ENCODE results near the gene GPR150. TPM values are rescaled to one million over a fixed set of nuclear protein-coding genes. Genes with fewer than 3 reads are reported as not detected.

The GPR150 gene
- total RNA-seq, 3 donors from 2014 or later = 0.28 to 0.49 (median 0.41) TPM

DNA sequence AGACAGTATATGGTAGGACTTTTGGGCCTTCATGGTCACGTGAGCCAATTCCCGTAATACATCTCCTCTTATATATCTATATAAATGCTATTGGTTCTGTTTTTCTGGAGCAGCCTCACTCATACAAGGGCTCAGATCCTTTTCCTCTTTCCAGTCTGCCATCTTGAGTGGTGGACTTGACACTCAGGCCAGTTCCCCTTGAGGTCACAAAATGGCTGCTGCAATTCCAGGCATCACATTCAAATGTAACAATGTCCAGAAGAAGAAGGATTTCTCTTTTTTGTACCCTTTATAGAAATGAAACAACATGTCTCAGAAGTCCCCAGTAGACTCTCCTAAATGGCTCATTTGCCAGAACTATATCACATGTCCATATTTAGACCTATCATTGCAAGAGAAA lies 4.5 kb downstream of the GPR150 start:
- ATAC-seq (no peak), DNase-seq (no peak)
- Histone ChIP-seq H3K4me3 (no peak overlapping the region), H3K36me3 (ENCODE audit: low read depth) (no peaks in the 10 kb centered on the region), H3K9me3 (no peaks in the 10 kb centered on the region), H3K4me1 (ENCODE audit: low read depth) (peaks cover 15% of the 10 kb centered on the region)
- intact Hi-C loops (cut with DNase I, micrococcal nuclease) = no loop called here
- TF ChIP-seq, protein P1, sequence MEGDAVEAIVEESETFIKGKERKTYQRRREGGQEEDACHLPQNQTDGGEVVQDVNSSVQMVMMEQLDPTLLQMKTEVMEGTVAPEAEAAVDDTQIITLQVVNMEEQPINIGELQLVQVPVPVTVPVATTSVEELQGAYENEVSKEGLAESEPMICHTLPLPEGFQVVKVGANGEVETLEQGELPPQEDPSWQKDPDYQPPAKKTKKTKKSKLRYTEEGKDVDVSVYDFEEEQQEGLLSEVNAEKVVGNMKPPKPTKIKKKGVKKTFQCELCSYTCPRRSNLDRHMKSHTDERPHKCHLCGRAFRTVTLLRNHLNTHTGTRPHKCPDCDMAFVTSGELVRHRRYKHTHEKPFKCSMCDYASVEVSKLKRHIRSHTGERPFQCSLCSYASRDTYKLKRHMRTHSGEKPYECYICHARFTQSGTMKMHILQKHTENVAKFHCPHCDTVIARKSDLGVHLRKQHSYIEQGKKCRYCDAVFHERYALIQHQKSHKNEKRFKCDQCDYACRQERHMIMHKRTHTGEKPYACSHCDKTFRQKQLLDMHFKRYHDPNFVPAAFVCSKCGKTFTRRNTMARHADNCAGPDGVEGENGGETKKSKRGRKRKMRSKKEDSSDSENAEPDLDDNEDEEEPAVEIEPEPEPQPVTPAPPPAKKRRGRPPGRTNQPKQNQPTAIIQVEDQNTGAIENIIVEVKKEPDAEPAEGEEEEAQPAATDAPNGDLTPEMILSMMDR (IDR thresholded peaks at IDR 0.05) = no peak

DNA sequence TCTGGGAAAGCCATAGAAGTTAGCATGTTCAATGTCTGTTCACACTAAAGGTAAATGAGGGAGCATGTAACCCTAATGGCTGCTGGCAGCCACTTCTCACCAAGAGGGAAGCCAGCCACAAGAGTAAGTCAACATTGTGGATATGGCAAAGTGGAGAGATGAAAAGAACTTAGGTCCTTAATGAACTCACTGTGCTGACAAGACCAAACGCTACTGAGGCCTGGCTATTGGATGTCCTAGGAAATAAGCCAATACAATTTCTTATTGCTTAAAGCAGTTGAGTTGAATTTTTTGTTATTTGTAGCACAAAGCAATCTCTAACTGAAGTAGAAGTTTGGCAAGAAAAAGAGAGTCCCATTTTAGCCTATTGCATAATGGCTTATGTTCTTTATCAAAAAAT lies 6.8 kb downstream of the GPR150 start:
- no peaks in the 10 kb centered on the region for H3K36me3 ChIP-seq (ENCODE audit: low read depth)
- TF ChIP-seq, protein P1 (IDR thresholded peaks at IDR 0.05) = no peak
- peaks cover 15% of the 10 kb centered on the region for H3K4me1 ChIP-seq (ENCODE audit: low read depth)
- no peak overlapping the region for H3K4me3 ChIP-seq
- no peaks in the 10 kb centered on the region for H3K9me3 ChIP-seq
- DNase-seq (no peak), ATAC-seq (no peak)
- intact Hi-C loops (cut with DNase I, micrococcal nuclease) = no loop called here

DNA sequence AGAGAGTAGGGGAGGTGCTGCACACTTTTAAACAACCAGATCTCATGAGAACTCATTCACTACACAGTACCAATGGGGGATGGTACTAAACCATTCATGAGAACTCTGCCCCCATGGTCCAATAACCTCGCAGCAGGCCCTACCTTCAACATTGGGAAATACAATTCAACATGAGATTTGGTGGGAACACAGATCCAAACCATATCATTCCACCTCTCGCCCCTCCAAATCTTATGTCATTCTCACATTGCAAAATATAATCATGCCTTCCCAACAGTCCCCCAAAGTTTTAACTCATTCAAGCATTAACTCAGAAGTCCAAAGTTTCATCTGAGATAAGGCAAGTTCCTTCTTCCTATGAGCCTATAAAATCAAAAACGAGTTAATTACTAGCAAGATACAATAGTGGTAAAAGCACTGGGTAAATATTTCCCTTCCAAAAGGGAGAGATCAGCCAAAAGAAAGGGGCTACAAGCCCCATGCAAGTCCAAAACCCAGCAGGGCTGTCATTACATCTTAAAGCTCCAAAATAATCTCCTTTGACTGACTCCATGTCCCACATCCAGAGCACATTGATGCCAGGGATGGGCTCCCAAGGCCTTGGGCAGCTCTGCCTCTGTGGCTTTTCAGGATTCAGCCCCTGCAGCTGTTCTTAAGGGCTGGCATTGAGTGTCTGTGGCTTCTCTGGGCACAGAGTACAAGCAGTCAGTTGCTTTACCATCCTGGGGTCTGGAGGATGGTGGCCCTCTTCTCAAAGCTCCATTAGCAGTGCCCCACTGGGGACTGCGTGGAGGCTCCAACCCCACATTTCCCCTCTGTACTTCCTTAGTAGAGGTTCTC lies 8.3 kb downstream of the GPR150 start:
- ATAC-seq = peak; percentile 65
- no peak for DNase-seq

DNA sequence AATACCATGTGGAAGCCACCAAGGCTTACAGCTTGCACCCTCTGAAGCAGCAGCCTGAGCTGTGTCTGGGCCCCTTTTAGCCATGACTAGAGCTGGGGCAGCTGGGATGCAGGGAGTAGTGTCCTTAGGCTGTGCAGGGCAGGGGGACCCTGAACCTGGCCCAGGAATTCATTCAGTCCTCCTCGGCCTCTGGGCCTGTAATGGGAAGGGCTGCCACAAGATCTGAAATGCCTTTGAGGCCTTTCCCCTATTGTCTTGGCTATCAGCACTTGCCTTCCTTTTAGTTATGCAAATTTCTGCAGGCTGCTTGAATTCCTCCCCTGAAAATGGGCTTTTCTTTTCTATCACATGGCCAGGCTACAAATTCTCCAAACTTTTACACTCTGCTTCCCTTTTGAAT lies 9.0 kb downstream of the GPR150 start:
- Histone ChIP-seq H3K4me1 (ENCODE audit: low read depth) (peaks cover 10% of the 10 kb centered on the region), H3K36me3 (ENCODE audit: low read depth) (no peaks in the 10 kb centered on the region), H3K4me3 (no peak overlapping the region), H3K9me3 (no peaks in the 10 kb centered on the region)
- ATAC-seq = peak; percentile 6
- intact Hi-C loops (cut with DNase I, micrococcal nuclease) = no loop called here
- no peak for DNase-seq
- TF ChIP-seq, protein P1 (IDR thresholded peaks at IDR 0.05) = no peak

More for the DNA sequence above, 8.3 kb downstream of the GPR150 start:
- no peaks in the 10 kb centered on the region for H3K9me3 ChIP-seq
- no peaks in the 10 kb centered on the region for H3K36me3 ChIP-seq (ENCODE audit: low read depth)
- H3K4me3 ChIP-seq = no peak overlapping the region
- TF ChIP-seq, protein P1 (IDR thresholded peaks at IDR 0.05) = no peak
- intact Hi-C loops (cut with DNase I, micrococcal nuclease) = no loop called here
- H3K4me1 ChIP-seq (ENCODE audit: low read depth) = peaks cover 10% of the 10 kb centered on the region

DNA sequence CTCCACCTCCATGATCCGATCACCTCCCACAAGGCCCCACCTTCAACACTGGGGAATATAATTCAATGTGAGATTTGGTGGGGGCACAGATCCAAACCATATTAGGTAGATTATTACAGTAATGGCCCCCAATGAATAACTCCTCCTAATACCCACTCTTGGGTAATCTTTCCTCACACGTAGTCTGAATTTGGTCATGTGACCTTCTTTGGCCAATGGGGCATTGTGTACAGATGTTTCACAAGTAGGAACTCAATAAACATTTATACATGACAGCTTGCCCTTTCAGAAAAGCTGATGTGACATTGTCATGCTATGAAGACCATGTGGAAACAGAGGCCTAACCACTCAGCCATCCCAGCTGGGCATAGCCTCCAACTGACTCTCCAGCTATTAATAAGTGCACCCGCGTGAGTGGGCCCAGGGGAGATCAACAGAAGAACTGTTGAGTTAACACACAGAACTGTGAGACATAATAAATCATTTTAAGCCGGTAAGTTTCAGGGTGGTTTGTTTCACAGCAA lies 10.6 kb downstream of the GPR150 start:
- TF ChIP-seq, protein P1 (IDR thresholded peaks at IDR 0.05) = no peak
- intact Hi-C loops (cut with DNase I, micrococcal nuclease) = no loop called here

More for the DNA sequence above, 10.6 kb downstream of the GPR150 start:
- Histone ChIP-seq H3K4me3 (no peak overlapping the region), H3K4me1 (ENCODE audit: low read depth) (peaks cover 10% of the 10 kb centered on the region), H3K9me3 (no peaks in the 10 kb centered on the region), H3K36me3 (ENCODE audit: low read depth) (no peaks in the 10 kb centered on the region)
- no peak for ATAC-seq
- DNase-seq = no peak
